NCI-H2227 (cell line): ENCODE measurements around the gene ITGB4.
"Not testable (repeated sequence)": the region's sequence is repeated elsewhere in the genome, so short reads cannot be mapped to it uniquely, and the experiment has no call there.

Experiments used
- DNase-seq: peaks from one replicate; lab custom pipeline; 2025; ENCODE audit not compliant: unreplicated experiment; lab: John Stamatoyannopoulos, UW

Gene ITGB4

DNA sequence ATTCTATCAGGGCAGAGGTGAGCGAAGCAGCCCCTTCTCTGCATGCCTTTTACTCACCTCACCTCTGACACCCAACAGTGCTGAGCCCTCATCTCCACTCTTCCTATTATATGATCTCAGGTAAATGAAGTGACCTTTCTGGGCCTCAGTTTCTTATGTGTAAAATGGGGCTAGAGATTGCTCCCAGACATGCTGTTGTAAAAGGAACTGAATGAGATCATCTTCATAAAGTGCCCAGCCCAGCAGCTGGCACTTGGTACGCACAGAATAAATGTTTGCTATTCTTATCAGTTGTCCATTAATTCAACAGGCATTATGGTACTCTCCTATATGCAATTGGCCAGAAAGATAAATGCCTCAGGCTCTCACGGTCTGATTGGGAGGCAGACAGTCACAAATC, 48.3 kb downstream of the ITGB4 start:
- no peak for DNase-seq

DNA sequence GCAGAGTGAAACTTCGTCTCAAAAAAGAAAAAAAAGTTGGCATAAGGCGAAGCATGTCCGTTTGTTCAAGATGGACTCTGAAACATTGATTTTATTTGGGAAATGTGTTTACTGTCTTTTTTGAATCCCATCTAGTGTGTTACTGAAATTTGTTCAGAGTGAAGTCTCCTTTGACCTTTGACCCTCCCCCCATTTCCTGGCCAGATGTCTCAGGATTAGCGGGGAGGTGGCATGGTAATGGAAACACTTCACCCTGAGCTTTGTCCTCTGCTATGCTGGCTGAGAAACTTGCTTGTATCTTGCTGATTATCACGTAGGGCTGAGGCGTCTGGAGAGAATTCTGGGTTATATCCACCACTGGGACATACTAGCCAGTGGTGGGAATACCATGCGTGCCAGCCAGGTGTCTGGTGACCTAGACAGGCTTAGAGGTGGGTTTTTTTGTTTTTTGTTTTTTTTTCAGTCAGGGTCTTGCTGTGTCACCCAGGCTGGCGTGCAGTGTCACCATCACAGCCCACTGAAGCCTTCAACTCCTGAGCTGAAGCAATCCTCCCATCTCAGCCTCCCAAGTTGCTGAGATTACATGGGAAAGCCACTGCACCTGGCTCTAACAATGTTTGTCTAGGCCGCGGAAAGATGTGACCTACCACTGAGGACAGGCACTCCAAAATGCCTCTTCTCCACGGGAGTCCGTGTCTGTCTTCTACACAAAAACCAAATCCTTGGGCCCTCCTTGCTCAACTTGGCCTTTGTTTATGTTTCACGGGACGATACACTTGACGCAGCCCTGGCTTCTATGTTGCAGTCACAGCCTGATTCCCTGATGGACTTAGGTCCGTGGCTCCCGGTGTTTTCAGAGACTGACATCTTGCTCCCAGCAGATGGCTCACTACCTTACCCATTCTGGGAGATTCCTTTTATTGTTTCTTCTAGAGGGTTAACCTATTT, 50.3 kb downstream of the ITGB4 start:
- DNase-seq, result no peak

DNA sequence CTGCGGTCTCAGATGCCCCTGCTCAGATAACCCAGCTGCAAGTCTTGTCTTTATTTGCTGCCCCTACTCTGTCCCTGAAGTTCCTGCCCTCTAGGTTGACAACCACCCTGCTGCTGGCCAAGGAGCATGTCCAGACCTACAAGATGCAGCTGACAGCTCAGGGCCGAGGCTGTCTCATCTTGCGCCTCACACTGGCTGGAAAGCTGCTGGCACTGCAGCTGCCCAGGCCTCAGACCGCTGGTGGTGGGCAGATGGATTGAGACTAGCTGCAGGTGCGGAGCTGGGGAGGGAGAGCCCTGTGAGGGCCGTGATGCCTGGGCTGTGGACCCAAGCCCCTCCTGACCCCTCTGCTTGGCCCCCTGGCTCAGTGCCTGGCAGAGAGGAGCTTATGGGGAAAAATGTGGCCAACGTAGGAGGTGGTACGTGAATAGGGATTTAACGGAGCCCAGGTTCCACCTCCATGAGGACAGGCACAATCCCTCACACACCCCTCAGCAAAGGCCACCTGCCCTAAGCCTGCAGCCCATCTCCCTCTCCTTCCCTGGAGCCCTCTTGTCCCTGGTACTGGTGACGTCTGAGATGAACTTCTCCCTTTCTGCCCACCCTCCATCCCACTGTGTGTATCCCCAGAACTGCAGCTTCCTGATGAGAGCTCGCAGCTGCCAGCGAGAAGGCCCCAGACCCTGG, 52.0 kb downstream of the ITGB4 start:
- DNase-seq, result no peak

DNA sequence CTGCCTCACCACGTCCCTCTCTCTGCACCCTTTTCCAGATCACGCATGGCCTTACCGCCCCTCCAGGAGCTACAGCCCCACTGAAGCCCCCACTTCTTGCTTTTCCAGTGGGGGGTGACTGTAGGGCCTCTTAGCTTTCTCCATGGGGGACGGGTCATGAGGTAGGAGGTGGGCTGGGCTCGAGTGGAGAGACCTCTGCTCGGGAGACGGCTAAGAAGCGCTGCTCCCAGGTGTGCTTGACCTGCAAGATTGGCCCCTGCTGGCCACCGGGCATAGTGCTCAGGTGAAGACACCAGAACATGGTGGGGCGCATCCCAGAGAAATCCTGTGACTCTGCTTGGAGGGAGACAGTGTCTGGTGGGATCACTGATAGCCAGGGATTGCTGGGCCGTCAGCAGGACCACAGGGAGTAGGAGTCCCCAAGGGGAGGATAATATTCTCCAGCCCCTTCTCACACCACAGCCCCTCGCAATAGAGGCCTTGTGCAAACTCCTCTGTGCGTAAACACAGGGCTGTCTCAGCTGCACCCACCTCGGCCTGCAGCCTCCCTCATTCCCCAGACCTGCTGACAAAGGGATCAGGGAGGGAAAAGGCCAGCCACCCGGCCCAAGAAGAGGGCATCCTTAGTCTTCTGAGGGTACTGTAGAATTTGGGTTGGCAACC, 52.7 kb downstream of the ITGB4 start:
- DNase-seq, result no peak

DNA sequence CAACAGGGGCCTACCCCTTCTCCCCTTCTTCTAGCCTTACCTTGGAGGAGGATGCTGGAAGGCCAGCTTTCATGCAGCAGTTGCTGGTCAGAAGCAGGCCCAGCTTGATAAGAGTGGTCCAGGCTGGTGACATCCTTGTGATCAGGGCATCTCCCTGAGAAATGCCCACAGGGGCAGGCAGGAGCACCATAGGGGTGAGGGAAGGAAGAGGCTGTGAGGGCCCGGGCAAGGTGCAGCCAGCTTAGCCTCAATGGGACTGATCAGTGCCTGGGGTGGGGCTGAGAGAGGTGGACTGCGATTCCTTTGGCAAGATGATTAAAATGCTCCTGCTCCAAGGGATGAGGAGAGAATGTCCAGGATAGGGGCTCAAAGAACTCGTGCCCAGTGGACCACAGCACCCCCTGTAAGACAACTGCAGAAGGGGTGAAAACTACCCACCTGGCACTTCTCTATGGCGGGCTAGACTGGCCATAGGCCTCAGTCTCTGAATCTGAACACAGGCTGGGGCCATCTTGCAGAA, 53.3 kb downstream of the ITGB4 start:
- DNase-seq, result no peak

DNA sequence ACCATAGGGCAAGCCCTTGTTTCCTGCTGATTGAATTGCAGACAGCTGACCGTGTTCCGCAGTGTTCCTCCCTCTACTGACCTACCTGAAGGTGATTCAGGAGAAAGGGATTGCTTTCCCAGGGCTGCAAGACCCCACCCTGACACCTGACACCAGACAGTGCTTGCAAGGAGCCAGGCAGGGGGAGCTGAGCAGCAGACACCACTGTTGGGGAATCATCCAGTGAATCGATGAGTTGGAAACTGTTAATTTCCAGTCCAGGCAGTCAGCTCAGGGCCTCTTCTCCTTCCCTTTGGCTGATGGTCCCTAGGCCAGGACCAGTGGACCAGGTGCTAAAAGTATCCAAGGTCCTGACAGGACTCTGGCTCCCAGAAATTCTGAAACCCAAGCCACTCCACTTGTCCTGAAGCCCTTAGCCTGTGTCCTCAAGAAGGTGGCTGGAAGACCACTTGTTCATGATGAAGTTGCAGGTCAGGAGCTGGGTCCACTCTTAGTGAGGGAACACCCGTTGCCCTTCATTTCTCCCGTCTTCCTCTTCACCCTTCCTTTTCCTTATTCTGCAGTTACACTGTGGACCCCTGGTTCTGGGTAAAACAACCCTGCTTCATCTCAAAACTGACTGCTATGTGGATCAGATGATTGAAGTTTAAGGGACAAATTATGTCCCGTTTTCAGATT, 53.9 kb downstream of the ITGB4 start:
- DNase-seq, result peak; percentile 30

DNA sequence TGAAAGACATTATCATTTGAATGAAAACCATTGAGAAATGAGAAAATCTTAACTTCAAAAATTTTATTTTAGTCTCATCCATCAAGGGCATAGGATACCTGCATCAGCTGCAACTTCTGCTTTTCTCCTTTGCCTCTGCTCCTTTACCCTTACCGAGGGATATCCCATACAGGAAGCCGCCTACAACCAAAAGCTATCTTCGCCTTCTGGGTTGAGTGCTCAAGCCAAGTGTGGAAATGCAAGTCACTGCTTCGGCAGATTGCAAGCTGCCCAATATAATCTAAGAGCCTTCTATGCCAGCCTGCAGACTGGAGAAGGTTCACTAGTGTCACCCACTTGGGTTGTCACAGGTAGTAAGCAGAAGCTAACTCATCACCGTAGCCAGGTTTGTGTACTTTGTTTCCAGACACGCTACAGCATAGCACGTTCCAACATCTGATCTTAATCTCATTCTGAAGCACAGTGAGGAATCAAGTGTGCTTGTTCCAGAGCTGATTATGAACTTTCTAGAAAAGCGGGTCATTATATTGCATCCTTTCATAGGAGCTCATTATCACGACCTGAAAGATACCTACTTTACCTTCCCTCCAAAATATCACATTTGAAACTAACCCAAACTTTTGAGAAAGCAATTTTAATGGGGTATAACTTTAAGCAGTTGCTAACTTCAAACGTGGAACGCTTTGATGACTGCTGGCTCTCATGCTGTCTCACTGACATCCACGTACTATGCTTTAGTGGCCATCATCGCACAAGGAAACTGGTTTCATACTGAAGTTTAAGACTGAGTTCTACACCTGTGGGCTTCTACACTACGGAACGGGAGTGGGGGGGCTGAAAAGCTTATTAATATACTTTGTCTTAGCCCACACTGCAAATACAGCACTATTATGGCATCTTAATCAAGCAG, 55.4 kb downstream of the ITGB4 start:
- DNase-seq, result no peak

DNA sequence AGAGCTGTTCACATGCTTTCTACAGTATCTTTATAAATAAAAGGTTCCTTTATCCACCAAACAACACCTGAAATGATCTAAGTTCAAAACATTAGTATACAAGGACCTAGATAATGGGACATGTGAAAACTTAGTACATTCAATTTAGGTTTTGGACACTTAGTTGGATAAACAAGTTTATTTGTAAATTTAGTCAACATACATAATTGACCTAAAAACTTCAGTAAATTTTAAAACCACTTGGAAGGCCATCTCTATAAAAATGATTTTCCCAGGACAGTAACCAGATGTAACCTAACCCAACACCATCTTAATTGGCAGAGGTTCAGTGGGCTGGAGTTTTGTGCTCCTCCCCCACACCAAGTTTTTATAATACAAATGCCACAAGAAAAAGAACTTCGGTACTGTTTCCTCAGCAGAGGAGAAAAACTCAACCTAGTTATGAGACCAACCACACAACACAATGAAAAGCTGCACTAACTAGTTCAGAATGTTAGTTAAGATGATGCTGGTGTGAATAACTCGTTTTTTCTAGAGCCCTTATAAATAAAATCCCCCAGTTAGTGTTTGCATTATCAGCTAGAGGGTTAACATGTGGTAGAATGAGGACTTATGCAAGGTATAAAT, 56.1 kb downstream of the ITGB4 start:
- no peak for DNase-seq

DNA sequence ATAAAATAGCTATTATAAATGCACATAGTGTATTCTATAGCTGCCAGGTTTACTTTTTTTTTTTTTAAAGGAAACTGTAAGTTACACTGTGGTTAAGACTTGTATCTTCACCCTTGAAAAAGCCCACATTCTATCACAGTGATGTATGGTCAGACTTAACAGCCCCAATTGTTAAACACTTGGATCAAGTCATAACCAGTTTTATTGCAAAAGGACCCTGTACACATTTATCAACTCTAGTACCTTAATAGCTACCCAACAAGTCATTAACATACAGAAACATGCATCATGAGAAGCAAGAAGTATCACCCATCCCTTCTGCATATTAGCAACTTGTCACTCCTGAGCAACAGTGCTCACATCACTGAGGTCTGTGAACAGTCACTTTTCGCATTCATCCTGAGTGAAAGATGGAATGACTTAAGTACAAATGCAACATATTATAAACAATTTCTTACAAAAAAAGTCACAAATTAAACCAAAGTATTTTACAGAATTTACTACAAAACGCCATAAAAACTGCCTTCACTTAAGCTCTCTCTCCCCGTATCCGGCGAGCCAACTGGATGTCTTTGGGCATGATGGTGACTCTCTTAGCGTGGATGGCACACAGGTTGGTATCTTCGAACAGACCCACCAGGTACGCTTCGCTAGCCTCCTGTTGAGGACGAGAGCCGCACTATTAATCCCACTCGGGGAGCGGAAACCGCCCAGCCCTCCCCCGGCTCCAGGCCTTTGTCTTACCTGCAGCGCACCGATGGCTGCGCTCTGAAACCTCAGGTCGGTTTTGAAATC, 57.0 kb downstream of the ITGB4 start:
- DNase-seq, result not testable (repeated sequence)

DNA sequence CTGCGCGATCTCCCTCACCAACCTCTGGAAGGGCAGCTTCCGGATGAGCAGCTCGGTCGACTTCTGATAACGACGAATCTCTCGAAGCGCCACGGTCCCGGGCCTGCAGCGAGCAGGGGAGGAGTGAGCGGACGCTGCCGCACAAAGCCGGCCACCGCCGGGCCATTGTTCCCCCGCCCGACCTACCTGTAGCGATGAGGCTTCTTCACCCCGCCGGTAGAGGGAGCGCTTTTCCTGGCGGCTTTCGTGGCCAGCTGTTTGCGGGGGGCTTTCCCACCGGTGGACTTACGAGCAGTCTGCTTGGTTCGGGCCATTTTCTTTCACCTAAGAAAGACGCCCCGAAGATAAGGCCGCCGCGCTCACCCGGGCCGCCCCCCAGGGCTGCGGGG, 57.6 kb downstream of the ITGB4 start:
- no peak for DNase-seq

DNA sequence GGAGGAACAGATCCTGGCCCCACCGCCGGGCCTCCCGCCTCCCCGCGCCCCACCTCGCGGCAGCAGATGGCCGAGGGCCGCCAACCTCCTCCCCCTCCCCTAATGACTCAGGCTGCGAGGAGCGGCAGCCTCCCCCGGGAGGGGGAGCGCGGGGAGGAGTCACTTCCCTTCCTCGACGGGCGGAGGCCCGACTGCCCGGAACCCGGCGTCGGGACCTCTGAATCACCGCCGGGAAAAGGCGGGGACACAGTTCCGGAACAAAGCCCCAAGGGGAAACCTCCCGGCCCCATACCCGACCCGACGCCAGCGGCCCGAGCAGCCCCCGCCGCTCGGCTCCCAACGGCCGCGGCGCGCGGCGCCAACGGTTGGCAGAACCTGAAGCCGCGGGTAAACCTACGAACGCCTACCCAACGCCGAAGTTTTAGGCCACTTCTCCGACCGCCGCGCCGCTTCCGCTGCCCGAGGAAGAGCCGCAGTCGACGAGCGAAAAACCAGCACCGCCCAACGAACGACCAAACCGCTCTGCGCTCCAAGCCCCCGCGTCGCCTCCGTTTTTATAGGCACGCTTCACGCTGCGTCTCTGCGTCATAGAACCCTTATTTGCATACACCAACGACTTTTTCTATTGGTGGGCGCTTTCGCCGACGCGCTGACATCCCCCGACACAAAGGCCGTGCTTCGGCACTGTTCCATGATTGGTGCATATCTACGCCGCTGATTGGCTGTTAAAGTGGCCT, 58.2 kb downstream of the ITGB4 start:
- peak; percentile 99 for DNase-seq

DNA sequence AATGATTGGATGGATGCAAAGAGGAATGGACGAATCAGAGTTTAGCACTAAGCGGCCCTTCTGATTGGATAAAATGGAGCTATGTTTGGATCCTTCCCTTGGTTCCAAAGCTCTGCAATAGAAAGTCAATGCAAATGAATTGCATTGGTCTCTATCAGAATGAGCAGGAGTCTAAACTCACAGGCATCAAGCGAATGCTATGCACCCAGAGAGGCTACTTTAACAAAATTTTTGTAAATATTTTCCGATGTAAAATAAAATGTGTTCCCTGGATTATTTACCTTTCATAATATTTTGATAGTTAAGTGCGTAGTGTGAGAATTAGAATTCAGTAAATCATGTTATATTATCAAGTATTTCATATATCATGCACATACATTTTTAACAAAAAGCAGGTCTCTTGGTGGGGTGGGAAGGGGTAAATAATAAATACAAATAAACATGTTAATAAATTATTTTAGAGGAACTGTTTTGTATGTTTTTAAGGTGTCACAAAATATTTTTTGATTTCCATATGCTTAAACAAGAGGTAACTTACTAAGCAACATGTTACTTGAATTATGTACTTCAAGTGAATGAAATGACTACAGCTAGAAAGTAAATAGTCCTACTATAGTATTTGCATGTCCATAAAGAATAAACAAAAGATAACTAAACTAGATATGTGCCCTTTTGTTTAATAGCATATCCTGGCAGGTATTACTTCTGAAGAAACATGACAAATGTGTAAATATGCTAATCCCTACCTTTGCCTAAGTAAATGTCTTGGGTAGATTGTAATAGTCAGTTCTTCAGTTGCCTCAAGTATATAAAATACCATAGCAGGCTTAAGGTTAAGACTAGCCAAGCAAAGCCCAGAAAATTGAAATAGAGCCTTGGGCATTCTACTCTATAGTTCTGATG, 59.0 kb downstream of the ITGB4 start:
- no peak for DNase-seq

DNA sequence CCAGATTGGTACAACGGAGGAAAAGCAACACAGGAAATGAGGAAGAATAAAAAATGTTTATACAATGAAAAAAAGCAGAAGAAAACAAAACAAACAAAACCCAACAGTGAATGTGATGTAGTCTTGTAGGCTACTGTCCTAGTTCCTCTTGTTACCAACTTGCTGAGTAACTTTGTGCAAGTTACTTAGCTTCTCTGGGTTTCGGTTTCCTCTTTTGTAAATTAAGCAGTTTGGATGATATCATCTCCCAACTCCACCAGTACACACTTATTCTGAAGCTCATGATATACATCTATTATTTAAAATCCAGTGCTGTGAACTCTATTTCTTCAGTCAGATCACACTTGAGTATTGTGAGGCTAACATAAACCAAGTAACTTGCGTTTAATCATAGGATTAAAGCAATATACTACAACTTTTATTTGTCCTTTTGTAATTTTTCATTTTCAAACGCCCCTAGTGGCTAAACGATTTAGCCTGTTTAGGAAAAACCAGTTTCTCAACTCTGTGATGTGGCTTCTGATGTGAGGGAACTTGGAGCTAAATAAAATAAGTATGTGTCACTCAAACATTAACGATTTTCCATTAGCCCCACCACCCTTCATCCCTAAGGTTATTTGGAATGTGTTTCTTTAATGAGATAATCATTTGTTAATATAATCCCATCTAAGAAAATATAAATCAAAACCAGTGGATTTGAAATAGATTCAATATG, 62.0 kb downstream of the ITGB4 start:
- peak; percentile 62 for DNase-seq

DNA sequence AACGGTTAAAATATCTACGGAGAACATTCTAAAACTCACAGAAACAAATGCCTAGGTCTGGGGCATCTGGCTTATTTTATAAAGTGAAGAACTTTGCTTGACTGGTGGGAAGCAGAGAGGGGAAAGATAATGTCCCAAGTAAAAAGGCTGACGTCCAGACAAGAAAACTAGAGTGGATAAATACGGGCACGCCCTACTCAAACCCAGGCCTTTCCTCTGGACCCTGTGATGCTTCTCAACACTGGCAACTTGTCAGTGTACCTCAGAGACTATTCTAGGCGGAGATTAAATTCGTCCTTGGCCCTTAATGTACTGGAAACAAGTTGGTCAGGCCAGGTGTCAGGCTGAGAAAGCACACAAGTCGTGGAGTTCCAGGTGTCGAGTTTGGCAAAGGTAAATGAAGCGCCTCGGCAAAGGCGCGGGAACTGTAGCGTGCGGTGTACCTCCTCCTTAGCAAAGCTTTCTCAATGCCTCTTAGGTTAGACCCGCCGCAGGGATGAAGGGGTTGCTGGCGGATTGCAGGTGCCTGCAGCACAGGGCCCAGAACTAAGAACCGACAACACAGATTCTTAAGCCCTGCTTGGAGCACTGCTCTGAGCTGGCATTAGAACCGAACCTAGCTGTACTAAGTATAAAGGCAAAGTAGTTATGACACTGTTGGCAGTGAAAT, 62.7 kb downstream of the ITGB4 start:
- peak; percentile 65 for DNase-seq

DNA sequence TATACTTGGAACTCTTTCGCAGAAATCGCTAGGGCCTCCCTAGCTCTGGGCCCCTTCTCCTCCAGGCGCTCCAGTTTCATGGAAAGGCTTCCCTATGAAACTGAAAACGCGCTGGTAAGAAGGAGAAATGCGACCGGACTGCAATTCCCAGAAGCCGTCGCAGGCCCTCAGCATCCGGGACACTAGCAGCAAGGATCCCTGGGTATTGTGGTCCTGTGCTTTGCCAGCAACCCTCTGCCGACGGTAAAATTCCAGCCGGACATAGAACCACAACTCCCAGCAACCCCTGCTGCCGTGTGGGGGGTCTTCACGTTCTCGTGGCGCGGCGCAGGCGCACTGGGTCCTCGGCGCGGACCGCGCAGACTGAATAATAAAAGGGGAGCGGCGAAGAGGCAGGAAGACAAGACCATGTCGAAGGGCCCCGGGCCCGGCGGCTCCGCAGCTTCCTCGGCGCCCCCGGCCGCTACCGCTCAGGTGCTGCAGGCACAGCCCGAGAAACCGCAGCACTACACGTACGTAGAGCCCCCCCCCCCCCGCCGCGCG, 63.3 kb downstream of the ITGB4 start, which contains the start of gene UNK:
Gene UNK, plus strand, starts transcription at position 334 of the 543 bp plus-strand sequence. Its CDS starts 75 bp downstream, at position 409.
- DNase-seq, result peak; percentile 99
